WERI-Rb-1 (cell line): Measurements from ENCODE around the gene SSNA1.

ENCODE experiments used
- DNase-seq: peaks from one replicate; pipeline ENCODE4 v3.0.0-alpha.2; 2020
- H3K27ac ChIP-seq: fragments of 250-450 bp; sonication (Bioruptor Pico); 2 replicates; pipeline ENCODE4 v1.5.1; 2020; ENCODE audit warnings: mild to moderate bottlenecking, moderate library complexity
- H3K27me3 ChIP-seq: fragments of 250-450 bp; sonication (Bioruptor Pico); 2 replicates; pipeline ENCODE4 v1.5.1; 2021; ENCODE audit warnings: mild to moderate bottlenecking, low read depth, moderate library complexity; ENCODE audit not compliant: insufficient read depth, severe bottlenecking
- H3K36me3 ChIP-seq: fragments of 250-450 bp; sonication (Bioruptor Pico); 2 replicates; pipeline ENCODE4 v1.5.1; 2020; ENCODE audit warnings: mild to moderate bottlenecking, moderate library complexity
- H3K4me3 ChIP-seq: 2 replicates; pipeline ENCODE4 v1.5.1; 2011; ENCODE audit warnings: low read depth, mild to moderate bottlenecking, control low read depth, low read length
- H3K9me3 ChIP-seq: fragments of 250-450 bp; sonication (Bioruptor Pico); 2 replicates; pipeline ENCODE4 v1.5.1; 2021; ENCODE audit warnings: mild to moderate bottlenecking, moderate library complexity; ENCODE audit not compliant: severe bottlenecking
- TF ChIP-seq, protein P1 (sequence below): IDR thresholded peaks from 2 replicates; pipeline ENCODE4 v1.5.1; 2011; ENCODE audit warnings: low read depth, mild to moderate bottlenecking, control low read depth, inconsistent platforms, low read length

SSNA1 gene

DNA sequence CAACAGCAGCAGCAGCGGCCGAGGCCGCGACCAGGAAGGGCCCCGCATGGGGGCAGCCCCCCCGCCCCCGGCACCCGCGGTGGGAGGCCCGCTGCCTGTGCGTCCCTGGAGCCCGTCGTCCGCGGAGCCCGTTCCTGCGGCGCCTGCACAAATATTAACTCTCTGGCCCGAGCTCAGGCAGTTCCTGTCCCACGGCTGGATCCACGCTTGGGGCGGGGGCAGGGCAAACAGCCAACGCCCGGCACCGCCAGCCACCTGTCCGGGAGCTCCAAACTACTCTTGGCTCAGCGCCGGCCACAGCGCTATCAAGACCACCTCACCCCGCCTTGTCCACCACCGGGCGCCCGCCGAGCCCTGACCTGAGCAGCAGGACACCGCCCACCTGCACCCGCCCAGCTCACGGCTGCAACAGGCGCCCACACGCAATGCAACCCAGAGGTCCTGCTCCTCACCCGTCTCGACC lies 18.5 kb upstream of the SSNA1 start, which contains the start of gene LRRC26:
Gene LRRC26, minus strand, starts transcription at position 156 of the 463 bp plus-strand sequence. Its CDS starts 108 bp downstream, at position 48.
- Histone ChIP-seq H3K4me3 (peak within 1 kb of the TSS; percentile 48), H3K36me3 (no peaks in the 10 kb centered on the region), H3K9me3 (no peaks in the 10 kb centered on the region), H3K27me3 (no peaks in the 10 kb centered on the region), H3K27ac (peak within 1 kb of the TSS; percentile 61)
- TF ChIP-seq, protein P1, sequence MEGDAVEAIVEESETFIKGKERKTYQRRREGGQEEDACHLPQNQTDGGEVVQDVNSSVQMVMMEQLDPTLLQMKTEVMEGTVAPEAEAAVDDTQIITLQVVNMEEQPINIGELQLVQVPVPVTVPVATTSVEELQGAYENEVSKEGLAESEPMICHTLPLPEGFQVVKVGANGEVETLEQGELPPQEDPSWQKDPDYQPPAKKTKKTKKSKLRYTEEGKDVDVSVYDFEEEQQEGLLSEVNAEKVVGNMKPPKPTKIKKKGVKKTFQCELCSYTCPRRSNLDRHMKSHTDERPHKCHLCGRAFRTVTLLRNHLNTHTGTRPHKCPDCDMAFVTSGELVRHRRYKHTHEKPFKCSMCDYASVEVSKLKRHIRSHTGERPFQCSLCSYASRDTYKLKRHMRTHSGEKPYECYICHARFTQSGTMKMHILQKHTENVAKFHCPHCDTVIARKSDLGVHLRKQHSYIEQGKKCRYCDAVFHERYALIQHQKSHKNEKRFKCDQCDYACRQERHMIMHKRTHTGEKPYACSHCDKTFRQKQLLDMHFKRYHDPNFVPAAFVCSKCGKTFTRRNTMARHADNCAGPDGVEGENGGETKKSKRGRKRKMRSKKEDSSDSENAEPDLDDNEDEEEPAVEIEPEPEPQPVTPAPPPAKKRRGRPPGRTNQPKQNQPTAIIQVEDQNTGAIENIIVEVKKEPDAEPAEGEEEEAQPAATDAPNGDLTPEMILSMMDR, result no peak
- no peak for DNase-seq

DNA sequence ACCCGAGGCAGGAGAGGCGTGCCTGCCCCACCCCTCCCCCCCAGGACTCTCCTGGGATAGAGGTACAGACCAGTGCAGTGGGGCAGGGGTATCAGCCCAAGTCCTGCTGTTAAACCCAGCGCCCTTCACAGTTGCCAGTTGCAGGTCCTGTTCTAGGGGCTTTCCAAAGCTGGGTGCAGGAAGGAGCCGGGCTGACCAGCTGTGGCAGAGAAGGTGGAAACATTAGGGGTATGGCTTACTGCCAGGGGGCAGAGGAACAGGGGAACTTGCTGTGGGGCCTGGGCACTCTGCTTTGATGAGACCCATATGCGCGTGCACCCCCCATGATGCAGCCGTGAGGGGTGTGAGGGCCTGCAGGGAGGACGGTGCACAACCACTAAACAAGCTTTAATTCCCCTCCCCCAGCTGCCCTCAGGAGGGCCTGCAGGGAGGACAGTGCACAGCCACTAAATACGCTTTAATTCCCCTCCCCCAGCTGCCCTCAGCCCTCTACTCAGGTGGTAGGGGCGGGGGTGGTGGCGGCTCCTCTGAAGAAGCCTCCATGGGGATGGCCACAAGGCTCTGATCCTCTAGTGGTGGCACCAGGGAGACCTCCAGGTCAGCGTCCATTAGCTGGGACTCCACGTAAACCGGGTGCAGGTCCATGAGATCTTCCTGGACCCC lies 17.9 kb upstream of the SSNA1 start:
- Histone ChIP-seq H3K4me3 (no peak overlapping the region), H3K9me3 (no peaks in the 10 kb centered on the region), H3K27me3 (no peaks in the 10 kb centered on the region), H3K36me3 (no peaks in the 10 kb centered on the region), H3K27ac (no peak overlapping the region)
- TF ChIP-seq, protein P1, result no peak
- no peak for DNase-seq

DNA sequence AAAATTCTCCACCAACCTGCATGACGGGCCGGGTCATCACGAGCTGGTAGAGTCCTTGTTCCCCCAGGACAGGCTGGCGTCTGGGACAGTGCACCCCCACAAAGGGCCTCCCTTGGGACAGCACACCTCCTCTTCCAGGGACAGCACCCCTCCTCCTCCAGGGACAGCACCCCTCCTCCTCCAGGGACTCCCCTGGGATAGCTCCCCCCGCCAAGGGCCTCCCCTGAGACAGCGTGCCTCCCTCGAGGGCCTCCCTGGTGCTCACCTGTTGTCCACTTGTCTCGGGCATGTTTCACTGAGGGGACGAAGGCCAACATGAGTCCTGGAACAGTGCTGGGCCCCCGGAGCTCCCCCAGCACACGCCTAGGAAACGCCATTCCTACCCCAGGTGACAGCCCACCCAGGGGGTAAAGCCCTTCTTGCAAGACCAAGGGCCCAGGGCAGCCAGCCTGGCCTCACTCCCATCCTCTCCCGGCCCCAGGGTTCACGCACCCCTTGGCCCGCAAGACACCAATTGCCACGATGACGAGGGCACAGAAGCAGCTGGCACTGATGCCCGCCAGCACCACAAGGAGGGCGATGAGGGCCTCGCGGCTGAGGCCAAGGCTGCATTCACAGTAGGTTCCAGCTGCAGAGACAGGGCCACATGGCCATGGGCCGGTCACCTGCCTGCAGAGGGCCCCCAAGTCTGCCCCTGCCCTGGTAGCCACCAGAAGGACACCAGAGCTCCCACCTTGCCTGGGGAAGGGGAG lies 17.2 kb upstream of the SSNA1 start:
- TF ChIP-seq, protein P1, result no peak
- Histone ChIP-seq H3K27ac (no peak overlapping the region), H3K9me3 (no peaks in the 10 kb centered on the region), H3K4me3 (no peak overlapping the region), H3K36me3 (no peaks in the 10 kb centered on the region), H3K27me3 (no peaks in the 10 kb centered on the region)
- DNase-seq, result no peak

DNA sequence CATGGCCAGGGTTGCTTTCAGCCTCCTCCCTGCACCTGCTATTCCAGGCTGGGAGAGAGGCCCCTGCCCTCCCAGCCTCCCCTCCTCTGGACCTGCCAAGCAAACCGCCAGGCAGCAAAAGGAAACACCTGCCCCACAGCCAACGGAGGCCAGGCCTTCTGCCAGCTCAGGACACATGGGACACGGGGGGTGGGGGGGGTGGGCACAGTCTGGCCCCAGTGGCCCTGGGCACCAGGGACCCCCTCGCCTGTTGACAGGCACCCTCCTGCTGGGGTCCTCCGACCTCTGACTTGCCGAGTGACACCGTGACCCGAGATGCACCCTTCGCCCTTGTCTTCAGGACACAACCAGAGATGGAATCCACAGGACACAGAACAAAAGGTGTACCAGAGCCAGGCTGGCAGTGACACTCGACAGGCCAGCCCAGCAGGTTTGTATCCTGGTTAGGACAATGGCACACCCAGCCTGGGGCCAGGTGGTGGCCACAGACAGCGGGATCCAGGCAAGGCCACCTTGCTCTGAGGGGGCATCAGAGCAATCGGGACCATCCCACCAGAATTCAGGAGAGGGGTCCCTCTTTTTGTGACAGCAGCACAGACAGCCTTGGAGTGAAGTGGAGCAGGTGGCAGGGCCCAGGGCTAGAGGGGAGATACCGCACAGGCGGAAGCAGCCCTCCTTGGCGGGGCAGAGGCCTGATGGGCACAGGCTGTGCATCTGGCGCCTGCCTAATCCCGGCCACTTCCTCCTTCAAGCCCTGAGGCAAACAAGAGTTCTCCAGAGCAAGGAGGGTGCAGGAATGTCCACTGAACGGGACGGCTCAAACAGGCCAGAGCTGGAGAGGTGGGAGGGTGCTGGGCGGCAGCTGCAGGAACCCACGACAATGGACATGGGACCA lies 15.3 kb upstream of the SSNA1 start:
- Histone ChIP-seq H3K36me3 (no peaks in the 10 kb centered on the region), H3K4me3 (no peak overlapping the region), H3K27me3 (no peaks in the 10 kb centered on the region), H3K9me3 (no peaks in the 10 kb centered on the region), H3K27ac (no peak overlapping the region)
- TF ChIP-seq, protein P1, result no peak
- no peak for DNase-seq

DNA sequence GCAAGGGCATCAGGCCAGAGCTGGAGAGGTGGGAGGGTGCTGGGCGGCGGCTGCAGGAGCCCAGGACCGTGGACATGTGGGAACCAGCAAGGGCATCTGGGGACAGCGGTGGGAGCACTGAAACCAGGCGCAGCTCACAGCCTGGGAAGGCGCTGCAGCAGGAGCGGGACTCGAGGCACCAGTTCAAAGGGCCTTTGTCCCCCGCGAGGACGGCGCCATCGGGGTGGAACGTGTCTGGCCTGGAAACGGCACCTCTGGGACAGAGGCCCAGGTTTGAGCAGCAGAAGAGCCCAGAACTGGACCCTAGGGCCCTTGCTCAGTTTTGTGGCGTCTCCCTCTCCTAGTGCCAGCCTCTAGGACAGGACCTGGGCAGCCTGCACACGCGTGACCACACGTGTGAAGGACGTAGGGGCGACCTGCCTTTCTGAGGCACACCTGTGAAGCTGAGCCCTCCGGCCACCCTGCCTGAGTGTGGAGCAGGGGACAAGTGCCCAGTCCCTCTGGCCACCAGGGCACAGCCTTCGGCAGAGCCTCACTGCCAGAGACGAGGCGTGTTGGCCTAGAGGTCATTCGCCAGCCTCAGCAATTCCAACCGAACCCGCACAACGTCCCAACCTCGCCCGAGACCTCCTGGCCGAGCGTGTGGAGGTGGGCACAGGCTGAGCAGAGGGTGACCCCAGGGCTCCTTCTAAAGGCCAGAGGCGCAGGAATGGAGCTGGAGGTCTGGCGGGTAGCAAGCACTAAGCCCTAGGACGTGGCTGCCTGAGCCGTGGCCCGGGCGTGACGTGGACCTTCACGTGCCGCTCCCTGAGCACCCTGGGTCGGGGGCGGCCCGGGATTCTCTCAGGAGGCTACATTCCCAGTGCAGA lies 14.4 kb upstream of the SSNA1 start:
- TF ChIP-seq, protein P1, result no peak
- Histone ChIP-seq H3K9me3 (no peaks in the 10 kb centered on the region), H3K36me3 (no peaks in the 10 kb centered on the region), H3K4me3 (no peak overlapping the region), H3K27me3 (no peaks in the 10 kb centered on the region), H3K27ac (no peak overlapping the region)
- DNase-seq, result no peak
